ENCODE measurements around the gene PRDX6.
"Not testable (repeated sequence)": the region's sequence is repeated elsewhere in the genome, so short reads cannot be mapped to it uniquely, and the experiment has no call there.

PRDX6 gene

GRCh38 chr1:173499729-173500128 is 22.6 kb downstream of the PRDX6 start:
- no peak for DNase-seq (ENCODE audit: low read depth)

- DNase-seq (ENCODE audit: low read depth), result no peak
Measured at GRCh38 chr1:173502104-173502503, 25.0 kb downstream of the PRDX6 start.

- no peak for DNase-seq (ENCODE audit: low read depth)
Measured at GRCh38 chr1:173503391-173503790, 26.3 kb downstream of the PRDX6 start.

- DNase-seq (ENCODE audit: low read depth), result no peak
Measured at GRCh38 chr1:173504268-173504667, 27.1 kb downstream of the PRDX6 start.

GRCh38 chr1:173505391-173505790 is 28.3 kb downstream of the PRDX6 start:
- no peak for DNase-seq (ENCODE audit: low read depth)

- no peak for DNase-seq (ENCODE audit: low read depth)
Measured at GRCh38 chr1:173506437-173506836, 29.3 kb downstream of the PRDX6 start.

- no peak for DNase-seq (ENCODE audit: low read depth)
Measured at GRCh38 chr1:173507205-173507846, 30.2 kb downstream of the PRDX6 start.

- no peak for DNase-seq (ENCODE audit: low read depth)
Measured at GRCh38 chr1:173507847-173508209, 30.7 kb downstream of the PRDX6 start.

GRCh38 chr1:173508541-173508940 is 31.4 kb downstream of the PRDX6 start:
- no peak for DNase-seq (ENCODE audit: low read depth)

- no peak for DNase-seq (ENCODE audit: low read depth)
Measured at GRCh38 chr1:173509797-173510196, 32.7 kb downstream of the PRDX6 start.

GRCh38 chr1:173514503-173514902 is 37.4 kb downstream of the PRDX6 start:
- not testable (repeated sequence) for DNase-seq (ENCODE audit: low read depth)

- DNase-seq (ENCODE audit: low read depth), result no peak
Measured at GRCh38 chr1:173520799-173521198, 43.7 kb downstream of the PRDX6 start.

GRCh38 chr1:173523329-173523728 is 46.2 kb downstream of the PRDX6 start:
- no peak for DNase-seq (ENCODE audit: low read depth)

- no peak for DNase-seq (ENCODE audit: low read depth)
Measured at GRCh38 chr1:173525926-173526325, 48.8 kb downstream of the PRDX6 start.

GRCh38 chr1:173527151-173527826 is 50.2 kb downstream of the PRDX6 start:
- DNase-seq (ENCODE audit: low read depth), result no peak

GRCh38 chr1:173529106-173529505 is 52.0 kb downstream of the PRDX6 start:
- DNase-seq (ENCODE audit: low read depth), result no peak

- DNase-seq (ENCODE audit: low read depth), result no peak
Measured at GRCh38 chr1:173530795-173531693, 53.9 kb downstream of the PRDX6 start.

GRCh38 chr1:173532237-173532636 is 55.1 kb downstream of the PRDX6 start:
- DNase-seq (ENCODE audit: low read depth), result no peak

- no peak for DNase-seq (ENCODE audit: low read depth)
Measured at GRCh38 chr1:173536223-173536622, 59.1 kb downstream of the PRDX6 start.

Data from CMK (cell line).